NK-92 (cell line): ENCODE data around the gene CD86.

Experiments used
- DNase-seq: peaks from one replicate; lab custom pipeline; 2025; ENCODE audit not compliant: unreplicated experiment; lab: John Stamatoyannopoulos, UW

Gene CD86

GRCh38 chr3:122091602-122092295 is 36.6 kb downstream of the CD86 start:
- no peak for DNase-seq

DNA sequence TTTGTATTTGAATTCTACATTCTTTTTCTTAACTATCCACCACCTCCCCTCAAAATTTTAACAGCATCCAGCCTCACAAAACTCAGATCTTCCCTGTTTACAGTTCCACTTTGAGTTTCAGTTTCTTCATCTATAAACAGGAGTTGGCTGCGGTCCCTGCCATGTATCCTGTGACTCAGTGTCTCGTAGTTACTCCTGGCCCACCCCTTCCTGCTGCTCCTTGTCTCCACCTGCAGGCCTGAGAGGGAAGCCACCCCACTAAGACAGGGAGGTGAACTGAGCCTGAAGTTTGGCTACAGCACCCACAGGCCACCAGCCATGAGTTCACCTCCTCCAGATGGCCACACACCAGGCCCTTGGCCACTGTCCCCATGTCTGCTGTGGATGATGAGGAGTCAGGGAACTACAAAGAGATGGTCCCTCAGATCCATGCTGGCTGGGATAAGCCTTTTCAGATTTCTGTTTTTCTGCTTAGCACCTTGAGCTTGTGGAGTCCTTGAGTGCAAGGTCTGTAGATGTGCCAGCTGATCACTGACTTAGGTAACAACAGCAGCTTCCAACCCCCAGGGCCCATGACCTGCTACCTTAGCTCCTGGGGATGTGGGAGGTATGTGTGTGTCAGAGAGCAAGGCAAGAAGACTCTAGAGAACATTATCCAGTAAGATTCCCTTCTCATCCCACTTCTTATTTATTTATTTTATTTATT is 37.5 kb downstream of the CD86 start:
- no peak for DNase-seq

DNA sequence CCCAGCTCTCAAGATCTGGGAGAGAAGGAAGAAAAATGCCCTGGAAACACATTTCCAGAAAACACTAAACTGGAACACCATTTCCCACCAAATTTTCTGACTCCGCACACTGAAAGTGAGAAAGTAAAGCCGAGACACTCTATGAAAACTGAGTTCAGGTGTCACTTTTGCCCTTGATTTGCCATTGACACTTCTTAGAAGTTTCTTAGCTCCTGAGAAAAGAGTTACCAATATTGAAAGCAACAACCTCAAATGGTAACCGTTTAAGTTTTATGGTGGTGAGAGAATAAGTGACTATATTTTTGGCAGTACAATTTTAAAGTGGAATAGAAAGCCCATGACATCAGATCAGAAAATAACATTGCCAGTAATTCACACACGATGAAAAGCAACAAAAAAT is 39.0 kb downstream of the CD86 start:
- DNase-seq, result no peak

- DNase-seq, result no peak
Observed at GRCh38 chr3:122094693-122095092, 39.5 kb downstream of the CD86 start.

GRCh38 chr3:122097141-122097540 is 42.0 kb downstream of the CD86 start:
- no peak for DNase-seq

DNA sequence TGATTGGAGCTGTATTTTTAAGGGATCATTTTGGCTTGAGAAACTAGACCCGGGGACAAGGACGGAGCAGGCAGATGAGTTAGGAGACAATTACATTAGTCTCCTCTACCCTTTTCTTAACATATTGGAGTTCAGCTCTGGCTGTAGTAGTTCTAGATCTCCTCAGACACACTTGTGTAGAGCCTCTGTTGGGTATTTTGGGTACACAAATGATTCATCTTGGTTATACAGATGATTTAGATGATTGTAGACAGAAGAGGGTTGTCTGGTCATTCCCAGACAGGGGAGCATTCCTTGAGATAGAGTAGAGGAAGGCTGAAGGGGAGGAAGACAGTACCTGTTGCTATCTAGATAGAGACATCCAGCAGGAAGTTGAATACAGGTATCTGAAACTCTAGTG is 43.4 kb downstream of the CD86 start:
- no peak for DNase-seq

DNA sequence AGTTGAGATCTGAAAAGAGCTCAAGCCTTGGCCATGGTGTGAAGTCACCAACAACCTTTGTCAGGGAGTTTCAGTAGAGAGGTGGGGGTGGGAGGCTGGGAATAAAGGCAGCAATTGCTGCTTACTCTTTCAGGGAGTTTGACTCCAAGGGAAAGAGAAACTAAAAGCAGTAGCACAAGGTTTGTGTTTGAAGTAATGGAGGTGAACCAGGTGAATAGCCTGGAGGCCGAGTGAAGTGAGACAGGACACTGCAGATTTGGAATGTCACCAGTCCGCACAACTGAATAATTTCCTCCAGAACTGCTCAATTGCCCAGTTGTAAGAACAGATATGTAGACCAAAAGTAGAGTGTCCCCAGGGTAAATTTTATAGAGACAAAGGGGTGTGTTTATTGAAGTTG is 44.1 kb downstream of the CD86 start:
- DNase-seq, result no peak

DNA sequence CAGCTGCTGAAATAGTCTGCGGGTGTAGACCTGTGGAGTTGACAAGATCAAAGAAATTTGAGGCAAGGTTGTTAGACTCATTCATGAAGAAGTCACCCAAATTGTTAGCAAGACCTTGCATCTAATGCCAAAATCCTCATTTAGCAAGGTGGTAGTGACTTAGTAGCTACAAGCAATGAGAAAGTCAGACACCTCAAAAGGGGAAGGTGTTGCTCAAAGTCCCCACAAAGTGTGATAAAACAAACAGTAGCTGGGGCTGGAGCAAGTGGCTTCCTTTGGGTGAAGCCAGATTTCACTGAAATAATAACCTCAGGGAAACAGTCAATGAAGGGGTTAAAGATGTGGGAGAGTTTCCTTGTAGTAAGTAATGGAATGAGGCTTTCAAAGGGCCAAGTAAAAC is 44.9 kb downstream of the CD86 start:
- DNase-seq, result no peak

DNA sequence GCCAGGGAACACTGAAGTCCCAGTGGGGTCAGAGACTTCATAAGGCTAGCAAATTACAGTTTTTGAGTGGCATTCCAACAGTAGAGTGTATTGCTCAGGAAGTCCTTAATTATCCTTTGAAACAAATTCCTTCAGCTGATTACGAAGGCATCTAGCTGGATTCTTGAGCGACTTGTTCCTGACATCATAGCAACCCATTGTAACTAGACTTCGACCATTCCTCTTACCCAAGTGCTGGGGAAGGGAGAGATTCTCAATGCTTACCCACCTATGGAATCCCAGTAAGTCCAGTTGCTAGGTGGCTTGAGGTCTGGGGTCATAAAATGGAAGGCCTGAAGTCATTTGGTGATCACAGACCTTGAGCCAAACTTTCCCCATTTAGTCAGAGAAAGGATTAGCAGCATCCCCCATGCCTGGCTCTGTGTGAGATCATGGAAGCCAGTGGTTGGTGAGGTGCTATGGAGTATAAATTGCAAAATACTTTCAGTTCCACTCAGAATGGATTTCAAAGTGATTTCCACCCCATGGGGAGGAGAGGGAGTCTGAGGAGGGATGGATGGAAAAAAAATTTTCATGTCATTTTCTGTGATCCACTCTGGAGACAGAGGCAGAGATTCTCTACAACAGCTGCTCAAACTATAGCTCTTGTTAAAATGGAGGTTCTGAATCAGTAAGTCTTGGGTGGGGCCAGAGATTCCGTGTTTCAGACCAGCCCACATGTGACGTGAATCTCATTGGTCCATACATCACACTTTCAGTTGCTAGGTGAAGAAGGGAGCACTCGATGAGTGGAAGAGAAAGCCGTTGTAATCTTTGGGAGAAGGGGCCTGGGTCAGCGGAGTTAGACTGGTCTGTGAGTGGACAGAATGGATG is 45.7 kb downstream of the CD86 start:
- no peak for DNase-seq

DNA sequence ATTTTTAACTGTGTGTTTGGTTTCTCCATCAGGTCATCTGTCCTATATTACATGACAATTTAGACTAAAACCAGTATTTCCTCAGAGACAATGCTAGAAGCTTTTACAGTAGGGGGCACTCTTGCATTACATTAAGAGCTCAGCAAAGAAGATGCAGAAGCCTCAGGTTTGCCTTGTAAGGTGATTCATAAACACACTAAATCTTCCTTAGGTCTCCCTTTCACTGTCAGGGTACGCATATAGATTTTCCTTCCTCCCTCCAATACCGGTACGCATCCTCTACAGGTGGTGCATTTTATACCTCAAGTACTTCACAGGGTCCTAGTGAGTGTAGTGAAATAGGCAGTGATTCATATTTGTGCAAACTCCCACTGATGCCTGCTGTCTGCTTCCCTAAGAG is 46.5 kb downstream of the CD86 start:
- DNase-seq, result no peak

GRCh38 chr3:122102191-122102935 is 47.2 kb downstream of the CD86 start:
- no peak for DNase-seq

DNA sequence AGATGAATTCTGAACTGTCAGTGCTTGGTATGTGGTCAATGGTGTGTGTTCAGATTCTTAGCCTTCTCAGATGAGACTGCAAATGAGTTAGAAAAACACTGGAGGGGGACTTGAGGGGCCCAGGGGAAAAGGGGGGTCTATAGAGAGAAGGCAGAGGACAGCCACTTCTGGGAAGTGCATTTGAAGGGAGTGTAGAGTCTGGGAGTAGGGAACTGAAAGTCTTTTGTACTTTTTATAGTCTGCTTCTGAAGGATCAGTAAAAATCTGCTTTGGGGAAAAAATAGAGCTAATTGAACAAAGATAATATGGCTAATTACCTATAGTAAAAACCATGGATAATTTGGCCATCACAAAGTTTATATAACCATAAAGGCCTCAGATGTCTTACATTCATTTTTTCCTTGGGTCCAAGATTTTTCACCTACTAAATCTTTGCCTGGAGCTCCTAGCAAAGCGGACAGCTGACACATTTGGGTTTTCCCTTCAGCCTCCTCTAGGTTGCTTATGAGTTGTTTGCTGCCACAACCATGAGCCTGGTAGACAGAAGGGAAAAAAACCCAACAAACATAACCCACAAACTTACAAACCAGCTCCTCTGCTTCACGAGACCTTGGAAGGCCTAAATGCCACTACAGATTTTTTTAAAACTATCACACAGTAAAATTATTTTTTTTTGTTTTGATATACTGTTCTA is 48.8 kb downstream of the CD86 start:
- no peak for DNase-seq

- DNase-seq, result no peak
Observed at GRCh38 chr3:122104515-122105194, 49.5 kb downstream of the CD86 start.

- DNase-seq, result no peak
Observed at GRCh38 chr3:122105626-122106025, 50.5 kb downstream of the CD86 start.

DNA sequence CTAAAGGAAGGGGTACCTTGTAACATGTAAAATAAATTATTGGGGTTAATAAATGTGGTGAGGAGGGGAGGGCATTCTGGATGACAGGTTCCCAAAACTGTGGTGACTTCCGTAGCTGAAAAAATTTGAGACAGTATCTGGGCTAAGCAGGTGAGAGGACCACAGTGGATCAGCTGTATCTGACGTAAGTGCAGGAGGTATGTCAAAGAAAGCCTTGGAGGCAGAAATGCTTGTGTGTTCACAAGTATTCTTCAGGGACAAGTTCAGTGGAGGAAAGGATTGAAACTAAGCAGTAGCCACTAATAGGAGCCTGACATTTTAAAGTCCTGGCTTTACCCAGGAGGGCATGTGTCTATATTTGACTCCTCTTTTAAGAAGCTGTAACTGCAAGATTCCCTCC is 52.0 kb downstream of the CD86 start:
- no peak for DNase-seq

DNA sequence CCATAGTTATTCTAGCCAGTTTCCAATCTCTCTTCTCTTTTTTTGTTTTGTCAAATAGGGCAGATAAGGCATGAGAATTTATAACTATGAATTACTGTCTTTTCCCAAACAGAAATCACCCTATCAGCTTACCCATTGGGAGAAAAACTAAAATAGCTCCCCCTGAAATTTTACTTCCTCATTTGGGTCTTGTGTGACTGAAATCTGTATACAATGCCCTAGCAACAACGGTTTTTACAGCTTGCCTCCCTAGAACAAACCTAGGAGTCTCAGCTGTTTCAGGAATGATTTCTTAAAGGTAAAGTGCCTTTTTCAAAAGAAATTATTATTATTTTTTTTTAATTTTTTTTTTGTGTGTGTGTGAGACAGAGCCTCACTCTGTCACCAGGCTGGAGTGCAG is 56.8 kb downstream of the CD86 start:
- DNase-seq, result no peak

GRCh38 chr3:122112754-122113153 is 57.6 kb downstream of the CD86 start:
- DNase-seq, result no peak

GRCh38 chr3:122123850-122124249 is 68.7 kb downstream of the CD86 start:
- no peak for DNase-seq

- DNase-seq, result no peak
Observed at GRCh38 chr3:122132949-122133540, 77.9 kb downstream of the CD86 start.

- no peak for DNase-seq
Observed at GRCh38 chr3:122146466-122146865, 91.3 kb downstream of the CD86 start.
